HEK293 (cell line): ENCODE results near the gene KIAA1191.

Experiments used
- CTCF ChIA-PET: fragments of 350-600 bp; formaldehyde crosslinking; extraction: SDS; loops from one replicate; lab custom pipeline; 2021; ENCODE audit warnings: antibody characterized with exemption; lab: Yijun Ruan, JAX
- POLR2A ChIA-PET: fragments of 300-600 bp; formaldehyde crosslinking; extraction: SDS; loops from one replicate; lab custom pipeline; 2020; ENCODE audit warnings: antibody characterized with exemption, inconsistent platforms; lab: Yijun Ruan, JAX
- H3K27ac ChIP-seq: fragments of 200-500 bp; sonication (Bioruptor generic); 2 replicates; pipeline ENCODE4 v1.5.1; 2014; ENCODE audit warnings: low read depth, low read length, control low read depth, inconsistent platforms; ENCODE audit errors: extremely low read depth
- H3K36me3 ChIP-seq, 2 experiments: fragments of 200-500 bp in 1 of 2; sonication (Bioruptor generic) in 1 of 2; 1 replicate in 1 of 2; 2 replicates in 1 of 2; pipeline ENCODE4 v1.5.1; 2014 to 2017; ENCODE audit warnings: inconsistent platforms in 2 of 2, low read length in 2 of 2; ENCODE audit not compliant: control insufficient read depth in 2 of 2, insufficient read depth in 1 of 2
- H3K4me1 ChIP-seq: fragments of 200-500 bp; sonication (Bioruptor generic); 2 replicates; pipeline ENCODE4 v1.5.1; 2014; ENCODE audit warnings: mild to moderate bottlenecking, low read length, inconsistent platforms; ENCODE audit not compliant: control insufficient read depth, insufficient read depth
- H3K4me3 ChIP-seq: 2 replicates; pipeline ENCODE4 v1.5.1; 2011; ENCODE audit warnings: low read depth, mild to moderate bottlenecking, control low read depth, low read length, moderate library complexity
- H3K9me3 ChIP-seq: fragments of 200-500 bp; sonication (Bioruptor generic); 2 replicates; pipeline ENCODE4 v1.5.1; 2014; ENCODE audit warnings: low read depth, low read length, inconsistent platforms; ENCODE audit not compliant: control insufficient read depth, insufficient read depth
- GLIS1 ChIP-seq: fragments of 450-650 bp; formaldehyde crosslinking; IDR thresholded peaks from 2 replicates; pipeline ENCODE4 v1.5.1; 2016; ENCODE audit warnings: missing biosample characterization, missing genetic modification characterization
- HOXC10 ChIP-seq: sonication (generic); formaldehyde crosslinking; IDR thresholded peaks from 2 replicates; pipeline ENCODE4 v1.8.1; 2023; ENCODE audit warnings: mild to moderate bottlenecking, missing genetic modification reagents
- SETDB1 ChIP-seq: IDR thresholded peaks from one replicate; pipeline ENCODE4 v1.6.1; 2017; ENCODE audit warnings: mild to moderate bottlenecking, low read length, moderate library complexity, mixed read lengths; ENCODE audit not compliant: insufficient read length
- WT1 ChIP-seq: fragments of 450-650 bp; formaldehyde crosslinking; IDR thresholded peaks from 2 replicates; pipeline ENCODE4 v1.5.1; 2016; ENCODE audit warnings: missing biosample characterization, missing genetic modification characterization
- ZBTB48 ChIP-seq: fragments of 450-650 bp; formaldehyde crosslinking; IDR thresholded peaks from 2 replicates; pipeline ENCODE4 v1.5.1; 2016; ENCODE audit warnings: missing biosample characterization, missing genetic modification characterization
- ZBTB49 ChIP-seq: fragments of 450-650 bp; formaldehyde crosslinking; IDR thresholded peaks from 2 replicates; pipeline ENCODE4 v1.5.1; 2016; ENCODE audit warnings: missing biosample characterization, missing genetic modification characterization, low read depth
- ZNF23 ChIP-seq: fragments of 450-650 bp; formaldehyde crosslinking; IDR thresholded peaks from 2 replicates; pipeline ENCODE4 v1.5.1; 2016; ENCODE audit warnings: missing biosample characterization, missing genetic modification characterization, borderline replicate concordance
- ZNF660 ChIP-seq: fragments of 450-650 bp; IDR thresholded peaks from 2 replicates; pipeline ENCODE4 v1.5.1; 2018; ENCODE audit warnings: missing biosample characterization, mild to moderate bottlenecking, missing genetic modification characterization
- ZNF837 ChIP-seq: fragments of 450-650 bp; formaldehyde crosslinking; IDR thresholded peaks from 2 replicates; pipeline ENCODE4 v1.5.1; 2016; ENCODE audit warnings: missing biosample characterization, missing genetic modification characterization
- ZNF843 ChIP-seq: fragments of 450-650 bp; formaldehyde crosslinking; IDR thresholded peaks from 2 replicates; pipeline ENCODE4 v1.5.1; 2016; ENCODE audit warnings: missing biosample characterization, missing genetic modification characterization
- TF ChIP-seq, protein P1 (sequence below): fragments of 450-650 bp; formaldehyde crosslinking; IDR thresholded peaks from 2 replicates; pipeline ENCODE4 v1.5.1; 2017; ENCODE audit warnings: missing biosample characterization, missing genetic modification characterization

Gene KIAA1191

GRCh38 chr5:176384366-176384930 lies 22.9 kb upstream of the KIAA1191 start:
- CTCF ChIA-PET = no interaction called here
- Histone ChIP-seq H3K9me3 (no peaks in the 10 kb centered on the region), H3K27ac (no peak overlapping the region), H3K4me1 (no peaks in the 10 kb centered on the region), H3K4me3 (no peak overlapping the region), H3K36me3 (peaks cover 0 to 68% of the 10 kb centered on the region in 2 experiments; a peak in 2 of 3 replicates)
- POLR2A ChIA-PET = no interaction called here
- TF ChIP-seq ZBTB49 (tag by site-specific recombination) = no peak
- TF ChIP-seq ZNF660 (tag by site-specific recombination) = no peak
- no peak for TF ChIP-seq HOXC10 (CRISPR knock-in tag)
- no peak for TF ChIP-seq ZNF23 (tag by site-specific recombination)
- TF ChIP-seq ZNF843 (tag by site-specific recombination) = no peak

DNA sequence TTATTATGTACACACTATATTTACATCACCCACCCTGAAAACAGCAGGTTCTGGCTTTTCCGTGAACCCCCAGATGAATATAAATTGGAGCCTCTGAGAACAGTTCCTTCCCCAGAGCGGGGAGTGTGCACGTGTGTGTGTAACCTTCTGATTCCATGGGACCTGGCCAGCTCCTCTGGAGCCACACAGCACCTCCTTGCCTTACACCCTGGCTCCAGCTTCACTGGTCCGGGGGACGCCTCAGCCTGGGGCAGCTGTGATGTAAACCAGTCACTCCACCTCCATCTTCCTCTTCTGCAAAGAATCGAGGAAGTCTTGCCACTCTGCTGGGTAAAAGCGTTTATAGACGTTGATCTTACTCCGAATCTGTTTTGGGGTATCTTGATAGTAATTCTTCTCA lies 22.4 kb upstream of the KIAA1191 start:
- CTCF ChIA-PET = no interaction called here
- no peak overlapping the region for H3K27ac ChIP-seq
- no peak for TF ChIP-seq ZBTB48 (tag by site-specific recombination)
- TF ChIP-seq WT1 (tag by site-specific recombination) = no peak
- TF ChIP-seq, all 188 proteins: peak for 0
- Histone ChIP-seq H3K36me3 (peaks cover 0 to 70% of the 10 kb centered on the region in 2 experiments; a peak in 2 of 3 replicates), H3K9me3 (no peaks in the 10 kb centered on the region), H3K4me1 (no peaks in the 10 kb centered on the region), H3K4me3 (no peak overlapping the region)
- POLR2A ChIA-PET = interaction anchor here (1.2 kb wide), 1 partner anchor 22 kb away, joined by 3 read pairs; no protein-coding TSS in a partner anchor

DNA sequence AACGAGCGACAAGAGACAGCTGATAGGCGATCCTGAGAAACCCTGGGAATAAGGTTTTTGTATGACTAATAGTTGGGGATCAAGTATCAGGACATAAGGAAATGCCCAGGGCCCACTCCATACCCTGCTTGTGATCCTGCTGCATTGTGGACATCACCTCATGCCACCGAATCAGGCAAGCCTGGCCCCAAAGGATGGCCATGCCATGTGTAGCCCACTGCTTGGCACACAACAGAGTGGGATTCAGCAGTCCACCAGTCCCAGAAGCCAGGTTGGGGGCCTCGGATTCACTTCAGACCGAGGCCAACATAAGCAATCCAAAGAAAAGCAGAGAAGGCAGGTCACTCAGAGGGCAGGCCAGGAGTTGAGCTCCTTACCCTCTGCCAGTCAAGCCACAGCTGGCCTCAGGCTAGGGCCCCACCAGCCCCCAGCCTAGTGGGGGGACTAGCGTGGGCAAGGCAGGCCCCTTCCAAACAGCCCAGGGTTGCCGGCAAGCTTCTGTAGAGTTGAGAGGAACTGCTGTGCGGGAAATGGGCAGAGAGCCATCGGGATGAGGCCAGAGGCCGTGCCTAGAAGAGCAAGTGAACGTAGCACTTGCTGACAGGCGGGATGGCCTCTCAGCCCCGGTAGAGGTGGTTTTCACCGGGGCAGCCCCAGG lies 21.8 kb upstream of the KIAA1191 start:
- peaks cover 0 to 70% of the 10 kb centered on the region in 2 experiments; a peak in 2 of 3 replicates for H3K36me3 ChIP-seq

GRCh38 chr5:176382721-176383120 lies 21.2 kb upstream of the KIAA1191 start:
- no peaks in the 10 kb centered on the region for H3K9me3 ChIP-seq
- peaks cover 0 to 70% of the 10 kb centered on the region in 2 experiments; a peak in 2 of 3 replicates for H3K36me3 ChIP-seq
- TF ChIP-seq ZNF837 (tag by site-specific recombination) = no peak
- TF ChIP-seq SETDB1 = no peak
- TF ChIP-seq, protein P1, sequence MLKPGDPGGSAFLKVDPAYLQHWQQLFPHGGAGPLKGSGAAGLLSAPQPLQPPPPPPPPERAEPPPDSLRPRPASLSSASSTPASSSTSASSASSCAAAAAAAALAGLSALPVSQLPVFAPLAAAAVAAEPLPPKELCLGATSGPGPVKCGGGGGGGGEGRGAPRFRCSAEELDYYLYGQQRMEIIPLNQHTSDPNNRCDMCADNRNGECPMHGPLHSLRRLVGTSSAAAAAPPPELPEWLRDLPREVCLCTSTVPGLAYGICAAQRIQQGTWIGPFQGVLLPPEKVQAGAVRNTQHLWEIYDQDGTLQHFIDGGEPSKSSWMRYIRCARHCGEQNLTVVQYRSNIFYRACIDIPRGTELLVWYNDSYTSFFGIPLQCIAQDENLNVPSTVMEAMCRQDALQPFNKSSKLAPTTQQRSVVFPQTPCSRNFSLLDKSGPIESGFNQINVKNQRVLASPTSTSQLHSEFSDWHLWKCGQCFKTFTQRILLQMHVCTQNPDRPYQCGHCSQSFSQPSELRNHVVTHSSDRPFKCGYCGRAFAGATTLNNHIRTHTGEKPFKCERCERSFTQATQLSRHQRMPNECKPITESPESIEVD = no peak
- H3K4me3 ChIP-seq = no peak overlapping the region
- H3K4me1 ChIP-seq = no peaks in the 10 kb centered on the region
- H3K27ac ChIP-seq = no peak overlapping the region
- CTCF ChIA-PET = no interaction called here
- POLR2A ChIA-PET = interaction anchor here (0.5 to 1.5 kb wide), 2 partner anchors 10 to 31 kb away, joined by 3 read pairs; no protein-coding TSS in a partner anchor

More for the DNA sequence above, 21.8 kb upstream of the KIAA1191 start:
- POLR2A ChIA-PET = interaction anchor here (1.2 to 1.5 kb wide), 2 partner anchors 11 to 21 kb away, joined by 3 read pairs; no protein-coding TSS in a partner anchor
- CTCF ChIA-PET = no interaction called here
- no peak for TF ChIP-seq GLIS1 (tag by site-specific recombination)
- TF ChIP-seq, all 188 proteins: peak for 0
- no peak overlapping the region for H3K27ac ChIP-seq
- no peaks in the 10 kb centered on the region for H3K9me3 ChIP-seq
- no peak overlapping the region for H3K4me3 ChIP-seq
- no peaks in the 10 kb centered on the region for H3K4me1 ChIP-seq
